Neural cell (in vitro differentiated cells): ENCODE measurements around the gene KIFC3. TPM values are rescaled to one million over a fixed set of nuclear protein-coding genes. Genes with fewer than 3 reads are reported as not detected.

Source experiments
- H2AFZ ChIP-seq: fragments of 200-600, 300-800 bp; sonication (generic), shearing (Covaris generic); 2 replicates; pipeline ENCODE4 v1.6.0; 2014; ENCODE audit warnings: low read depth, mild to moderate bottlenecking, antibody characterized with exemption, low read length, moderate library complexity
- H3F3A ChIP-seq: fragments of 200-600 bp; shearing (Covaris generic); 2 replicates; pipeline ENCODE4 v1.6.1; 2016; ENCODE audit warnings: mild to moderate bottlenecking, moderate library complexity, mixed read lengths, antibody characterized with exemption, low read length; ENCODE audit not compliant: insufficient read depth, poor library complexity, severe bottlenecking
- H3K27ac ChIP-seq: fragments of 200-600, 300-800 bp; sonication (generic), shearing (Covaris generic); 2 replicates; pipeline ENCODE4 v1.5.1; 2014; ENCODE audit warnings: mild to moderate bottlenecking, low read length, moderate library complexity
- H3K27me3 ChIP-seq: fragments of 300-800, 200-600 bp; sonication (generic), shearing (Covaris generic); 2 replicates; pipeline ENCODE4 v1.6.0; 2014; ENCODE audit warnings: mild to moderate bottlenecking, low read depth, low read length, moderate library complexity; ENCODE audit not compliant: insufficient read depth
- H3K36me3 ChIP-seq: fragments of 300-800, 200-600 bp; sonication (generic), shearing (Covaris generic); 2 replicates; pipeline ENCODE4 v1.5.1; 2014; ENCODE audit warnings: mild to moderate bottlenecking, antibody characterized with exemption, low read length, moderate library complexity; ENCODE audit not compliant: insufficient read depth
- H3K4me2 ChIP-seq: fragments of 300-800, 200-600 bp; sonication (generic), shearing (Covaris generic); 2 replicates; pipeline ENCODE4 v1.6.0; 2014; ENCODE audit warnings: mild to moderate bottlenecking, low read length
- H3K4me3 ChIP-seq: fragments of 300-800, 200-600 bp; sonication (generic), shearing (Covaris generic); 2 replicates; pipeline ENCODE4 v1.5.1; 2014; ENCODE audit warnings: mild to moderate bottlenecking, low read length, moderate library complexity
- H3K79me2 ChIP-seq: fragments of 200-600 bp; shearing (Covaris generic); replicated peaks from 2 replicates; pipeline ENCODE4 v1.6.0; 2014; ENCODE audit warnings: mild to moderate bottlenecking, low read length, moderate library complexity; ENCODE audit not compliant: insufficient read depth
- H3K9ac ChIP-seq: fragments of 300-800, 200-600 bp; sonication (generic), shearing (Covaris generic); 2 replicates; pipeline ENCODE4 v1.6.1; 2016; ENCODE audit warnings: mild to moderate bottlenecking, low read length, mixed read lengths
- H3K9me2 ChIP-seq: fragments of 200-600 bp; shearing (Covaris generic); 2 replicates; pipeline ENCODE4 v1.6.1; 2016; ENCODE audit warnings: mild to moderate bottlenecking, low read length, mixed read lengths; ENCODE audit not compliant: insufficient read depth
- H3K9me3 ChIP-seq: fragments of 200-600, 300-800 bp; sonication (generic), shearing (Covaris generic); 2 replicates; pipeline ENCODE4 v1.6.1; 2016; ENCODE audit warnings: mild to moderate bottlenecking, mixed run types, low read length, moderate library complexity, mixed read lengths
- H4K20me1 ChIP-seq: fragments of 200-600 bp; shearing (Covaris generic); 2 replicates; pipeline ENCODE4 v1.6.1; 2016; ENCODE audit warnings: mild to moderate bottlenecking, mixed run types; ENCODE audit not compliant: insufficient read depth
- CTCF ChIP-seq: fragments of 450-650 bp; IDR thresholded peaks from 2 replicates; pipeline ENCODE4 v1.5.1; 2014; ENCODE audit warnings: antibody characterized with exemption, mild to moderate bottlenecking, moderate library complexity; ENCODE audit not compliant: poor library complexity, severe bottlenecking
- EP300 ChIP-seq: fragments of 450-650 bp; conservative IDR thresholded peaks from 2 replicates; pipeline ENCODE4 v1.6.1; 2014; ENCODE audit warnings: antibody characterized with exemption, mild to moderate bottlenecking, moderate library complexity; ENCODE audit not compliant: poor library complexity, severe bottlenecking
- EZH2 ChIP-seq: fragments of 200-600, 300-800 bp; shearing (Covaris generic), sonication (generic); IDR thresholded peaks from 2 replicates; pipeline ENCODE4 v1.6.1; 2014; ENCODE audit warnings: antibody characterized with exemption, low read length, borderline replicate concordance, mild to moderate bottlenecking; ENCODE audit not compliant: insufficient read depth, poor library complexity, severe bottlenecking
- MXI1 ChIP-seq: fragments of 450-650 bp; conservative IDR thresholded peaks from 2 replicates; pipeline ENCODE4 v1.6.1; 2014; ENCODE audit warnings: antibody characterized with exemption, mild to moderate bottlenecking; ENCODE audit not compliant: poor library complexity, severe bottlenecking
- POLR2AphosphoS5 ChIP-seq: IDR thresholded peaks from 2 replicates; pipeline ENCODE4 v1.6.1; 2012
- RAD21 ChIP-seq: fragments of 450-650 bp; conservative IDR thresholded peaks from 2 replicates; pipeline ENCODE4 v1.6.1; 2014; ENCODE audit warnings: antibody characterized with exemption, mild to moderate bottlenecking, moderate library complexity
- REST ChIP-seq: IDR thresholded peaks from 2 replicates; pipeline ENCODE4 v1.6.1; 2012; ENCODE audit warnings: borderline replicate concordance
- SMC3 ChIP-seq: fragments of 450-650 bp; conservative IDR thresholded peaks from 2 replicates; pipeline ENCODE4 v1.6.1; 2014; ENCODE audit warnings: antibody characterized with exemption, mild to moderate bottlenecking, moderate library complexity; ENCODE audit not compliant: poor library complexity
- TAF1 ChIP-seq: IDR thresholded peaks from 2 replicates; pipeline ENCODE4 v1.6.1; 2012; ENCODE audit warnings: low read depth
- polyA plus RNA-seq: library from polyadenylated mRNA; depleted of rRNA; stranded (reverse); fragments of >200 nt; gene quantifications from 2 replicates; pipeline ENCODE4 v1.2.3, GENCODE V29; 2014

Gene KIFC3
- polyA plus RNA-seq, 1 donor from 2014 or later: 29.7 TPM

GRCh38 chr16:57825298-57826044 is 23.2 kb upstream of the KIFC3 start:
- H4K20me1 ChIP-seq: no peaks in the 10 kb centered on the region
- H3K4me2 ChIP-seq: no peak overlapping the region
- H3K9me2 ChIP-seq: no peaks in the 10 kb centered on the region

GRCh38 chr16:57824888-57825287 is 22.6 kb upstream of the KIFC3 start:
- H3K4me2 ChIP-seq: no peak overlapping the region
- no peaks in the 10 kb centered on the region for H3K36me3 ChIP-seq
- no peak overlapping the region for H3K4me3 ChIP-seq
- no peaks in the 10 kb centered on the region for H3F3A ChIP-seq
- H3K9ac ChIP-seq: no peak overlapping the region
- H3K9me2 ChIP-seq: no peaks in the 10 kb centered on the region
- H3K27me3 ChIP-seq: no peaks in the 10 kb centered on the region
- no peak overlapping the region for H3K27ac ChIP-seq
- no peaks in the 10 kb centered on the region for H4K20me1 ChIP-seq
- no peak overlapping the region for H2AFZ ChIP-seq
- H3K79me2 ChIP-seq: no peaks in the 10 kb centered on the region
- TF ChIP-seq MXI1 (no peak), CTCF (no peak)
- no peaks in the 10 kb centered on the region for H3K9me3 ChIP-seq

More at GRCh38 chr16:57825298-57826044, 23.2 kb upstream of the KIFC3 start:
- Histone ChIP-seq H3K9me3 (no peaks in the 10 kb centered on the region), H3F3A (no peaks in the 10 kb centered on the region), H2AFZ (no peak overlapping the region), H3K36me3 (no peaks in the 10 kb centered on the region), H3K27me3 (no peaks in the 10 kb centered on the region), H3K27ac (no peak overlapping the region), H3K4me3 (no peak overlapping the region), H3K9ac (no peak overlapping the region), H3K79me2 (no peaks in the 10 kb centered on the region)
- no peak for TF ChIP-seq CTCF
- TF ChIP-seq REST: no peak
- no peak for TF ChIP-seq EZH2
- no peak for TF ChIP-seq EP300
- TF ChIP-seq POLR2AphosphoS5: no peak
- TF ChIP-seq MXI1: no peak
- no peak for TF ChIP-seq RAD21
- TF ChIP-seq TAF1: no peak
- TF ChIP-seq SMC3: no peak
